ENCODE measurements around the gene MYO16. TPM values are rescaled to one million over a fixed set of nuclear protein-coding genes. Genes with fewer than 3 reads are reported as not detected.

The MYO16 gene
- total RNA-seq, 1 donor from 2014 or later: 2.3 TPM

DNA sequence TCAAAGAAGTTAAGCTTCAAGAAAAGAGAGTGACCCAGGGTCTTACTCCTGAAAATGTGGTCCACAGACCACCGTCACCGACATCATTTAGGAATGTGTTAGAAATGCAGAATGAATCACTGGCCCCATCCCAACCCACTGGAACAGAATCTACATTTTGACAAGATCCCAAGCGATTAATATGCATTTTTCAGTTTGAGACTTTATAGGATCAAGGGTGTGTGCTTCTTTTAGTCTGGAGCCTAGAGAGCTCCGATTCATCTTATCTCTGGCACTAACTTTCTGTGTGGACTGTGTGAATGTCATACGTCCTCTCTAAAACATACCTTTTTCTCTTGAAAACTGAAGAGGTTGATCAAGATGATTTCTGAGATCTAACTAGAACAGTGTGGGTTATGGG, 484.8 kb downstream of the MYO16 start:
- no peak for TF ChIP-seq CTCF (IDR thresholded peaks at IDR 0.05; ENCODE audit: unreplicated experiment)
- Mint-ChIP-seq H3K36me3 (ENCODE audit: insufficient read depth) (no peaks in the 10 kb centered on the region), H3K4me3 (ENCODE audit: low read depth) (no peak overlapping the region), H3K27ac (no peak overlapping the region), H3K9me3 (ENCODE audit: low read depth) (no peaks in the 10 kb centered on the region), H3K27me3 (peaks cover 11% of the 10 kb centered on the region), H3K4me1 (ENCODE audit: low read depth) (no peaks in the 10 kb centered on the region)
- no peak for DNase-seq (ENCODE audit: low spot score, unreplicated experiment)

GRCh38 chr13:109114991-109115390, 485.6 kb downstream of the MYO16 start:
- no peak for DNase-seq (ENCODE audit: low spot score, unreplicated experiment)
- TF ChIP-seq CTCF (IDR thresholded peaks at IDR 0.05; ENCODE audit: unreplicated experiment): no peak

GRCh38 chr13:109118521-109118920, 489.1 kb downstream of the MYO16 start:
- Mint-ChIP-seq H3K9me3 (ENCODE audit: low read depth) (no peaks in the 10 kb centered on the region), H3K4me1 (ENCODE audit: low read depth) (no peaks in the 10 kb centered on the region), H3K36me3 (ENCODE audit: insufficient read depth) (no peaks in the 10 kb centered on the region), H3K27me3 (peaks cover 10% of the 10 kb centered on the region), H3K4me3 (ENCODE audit: low read depth) (no peak overlapping the region), H3K27ac (no peak overlapping the region)
- no peak for TF ChIP-seq CTCF (IDR thresholded peaks at IDR 0.05; ENCODE audit: unreplicated experiment)
- no peak for DNase-seq (ENCODE audit: low spot score, unreplicated experiment)

More at GRCh38 chr13:109114991-109115390, 485.6 kb downstream of the MYO16 start:
- H3K27me3 Mint-ChIP-seq: peaks cover 11% of the 10 kb centered on the region
- no peak overlapping the region for H3K27ac Mint-ChIP-seq
- H3K4me3 Mint-ChIP-seq (ENCODE audit: low read depth): no peak overlapping the region
- H3K9me3 Mint-ChIP-seq (ENCODE audit: low read depth): no peaks in the 10 kb centered on the region
- no peaks in the 10 kb centered on the region for H3K36me3 Mint-ChIP-seq (ENCODE audit: insufficient read depth)
- no peaks in the 10 kb centered on the region for H3K4me1 Mint-ChIP-seq (ENCODE audit: low read depth)

DNA sequence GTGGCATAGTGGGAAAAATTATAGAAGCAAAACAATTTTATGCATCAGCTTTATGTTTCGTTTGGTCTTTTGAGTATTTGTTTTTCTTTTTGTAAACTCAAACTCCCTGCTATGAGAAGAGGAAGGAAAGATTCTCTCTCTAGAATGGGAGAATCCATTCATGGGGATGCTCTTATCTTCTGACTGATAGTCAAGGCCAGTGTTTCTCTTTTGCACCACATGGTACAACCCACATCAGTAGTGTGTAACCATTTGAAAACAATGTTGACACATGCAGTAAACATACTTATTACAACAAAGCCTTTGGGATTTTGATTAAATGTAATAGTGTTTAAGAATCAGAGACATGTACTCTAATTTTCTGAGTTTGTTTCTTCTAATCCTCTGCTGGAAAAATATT, 490.5 kb downstream of the MYO16 start:
- H3K9me3 Mint-ChIP-seq (ENCODE audit: low read depth): no peaks in the 10 kb centered on the region
- H3K4me1 Mint-ChIP-seq (ENCODE audit: low read depth): no peaks in the 10 kb centered on the region

GRCh38 chr13:109121826-109122225, 492.4 kb downstream of the MYO16 start:
- H3K9me3 Mint-ChIP-seq (ENCODE audit: low read depth): no peaks in the 10 kb centered on the region
- H3K4me1 Mint-ChIP-seq (ENCODE audit: low read depth): no peaks in the 10 kb centered on the region
- H3K27ac Mint-ChIP-seq: no peak overlapping the region
- H3K36me3 Mint-ChIP-seq (ENCODE audit: insufficient read depth): no peaks in the 10 kb centered on the region
- no peak overlapping the region for H3K4me3 Mint-ChIP-seq (ENCODE audit: low read depth)
- TF ChIP-seq CTCF (IDR thresholded peaks at IDR 0.05; ENCODE audit: unreplicated experiment): no peak
- H3K27me3 Mint-ChIP-seq: peaks cover 6% of the 10 kb centered on the region
- no peak for DNase-seq (ENCODE audit: low spot score, unreplicated experiment)

More for the DNA sequence above, 490.5 kb downstream of the MYO16 start:
- no peak overlapping the region for H3K4me3 Mint-ChIP-seq (ENCODE audit: low read depth)
- H3K27ac Mint-ChIP-seq: no peak overlapping the region
- no peaks in the 10 kb centered on the region for H3K36me3 Mint-ChIP-seq (ENCODE audit: insufficient read depth)
- peaks cover 6% of the 10 kb centered on the region for H3K27me3 Mint-ChIP-seq
- DNase-seq (ENCODE audit: low spot score, unreplicated experiment): no peak
- no peak for TF ChIP-seq CTCF (IDR thresholded peaks at IDR 0.05; ENCODE audit: unreplicated experiment)

Measured in progenitor cell of endocrine pancreas (in vitro differentiated cells).